Measurements from ENCODE around the gene ARFGAP3. TPM values are rescaled to one million over a fixed set of nuclear protein-coding genes. Genes with fewer than 3 reads are reported as not detected.

Gene ARFGAP3
- polyA plus RNA-seq, 1 of the 3 experiments (the other 2 are of a cell fraction) = 12.6 TPM

GRCh38 chr22:42797011-42797410 lies 60.1 kb downstream of the ARFGAP3 start:
- TF ChIP-seq FOSL2 (IDR thresholded peaks at IDR 0.05; ENCODE audit: borderline replicate concordance, low read depth) (no peak), REST (IDR thresholded peaks at IDR 0.05; ENCODE audit: low read depth, low read length) (no peak)
- no peaks in the 10 kb centered on the region for H3K79me2 ChIP-seq (ENCODE audit: insufficient read depth)
- no peak overlapping the region for H3K27ac ChIP-seq (ENCODE audit: low read depth in 2 of 2, low read length in 1 of 2)
- H3K4me3 ChIP-seq (ENCODE audit: low read depth in 2 of 2, low read length in 1 of 2) = no peak overlapping the region
- H3K9ac ChIP-seq = no peak overlapping the region
- H4K20me1 ChIP-seq (ENCODE audit: insufficient read depth) = no peaks in the 10 kb centered on the region
- H2AFZ ChIP-seq (ENCODE audit: low read depth) = no peak overlapping the region
- H3K9me3 ChIP-seq = no peaks in the 10 kb centered on the region
- ChIA-PET POLR2A (no interaction called here), CTCF (interaction anchor here (1.3 kb wide), 1 partner anchor 16 kb away, joined by 3 read pairs; no protein-coding TSS in a partner anchor)
- peaks cover 4 to 9% of the 10 kb centered on the region in 2 experiments for H3K36me3 ChIP-seq (replicated peaks in 1 of 2; ENCODE audit: control insufficient read depth in 1 of 2, insufficient read depth in 2 of 2, low read length in 1 of 2)
- H3K4me1 ChIP-seq (ENCODE audit: control insufficient read depth in 1 of 2, insufficient read depth in 2 of 2, low read depth in 1 of 2, low read length in 1 of 2) = no peaks in the 10 kb centered on the region
- no peaks in the 10 kb centered on the region for H3F3A ChIP-seq (replicated peaks; ENCODE audit: insufficient read depth)
- H3K9me2 ChIP-seq = no peaks in the 10 kb centered on the region
- no peaks in the 10 kb centered on the region for H3K27me3 ChIP-seq (ENCODE audit: insufficient read depth)
- 81% methylated on average over 5 of the region's 5 CpGs for WGBS (ENCODE audit: low lambda C conversion rate)
- no peak overlapping the region for H3K4me2 ChIP-seq
- no peak for DNase-seq

GRCh38 chr22:42796081-42796480 lies 61.0 kb downstream of the ARFGAP3 start:
- Histone ChIP-seq H3K79me2 (ENCODE audit: insufficient read depth) (no peaks in the 10 kb centered on the region), H3K4me2 (no peak overlapping the region), H3K9me3 (no peaks in the 10 kb centered on the region), H3K9ac (no peak overlapping the region), H3K36me3 (replicated peaks in 1 of 2; ENCODE audit: control insufficient read depth in 1 of 2, insufficient read depth in 2 of 2, low read length in 1 of 2) (peaks cover 4 to 9% of the 10 kb centered on the region in 2 experiments), H3K9me2 (no peaks in the 10 kb centered on the region), H3F3A (replicated peaks; ENCODE audit: insufficient read depth) (no peaks in the 10 kb centered on the region), H3K4me3 (ENCODE audit: low read depth in 2 of 2, low read length in 1 of 2) (no peak overlapping the region), H3K4me1 (ENCODE audit: control insufficient read depth in 1 of 2, insufficient read depth in 2 of 2, low read depth in 1 of 2, low read length in 1 of 2) (no peaks in the 10 kb centered on the region), H3K27me3 (ENCODE audit: insufficient read depth) (no peaks in the 10 kb centered on the region), H2AFZ (ENCODE audit: low read depth) (no peak overlapping the region), H4K20me1 (ENCODE audit: insufficient read depth) (no peaks in the 10 kb centered on the region), H3K27ac (ENCODE audit: low read depth in 2 of 2, low read length in 1 of 2) (no peak overlapping the region)
- no peak for DNase-seq
- ChIA-PET CTCF (interaction anchor here (1.3 kb wide), 1 partner anchor 16 kb away, joined by 3 read pairs; no protein-coding TSS in a partner anchor), POLR2A (no interaction called here)
- 93% methylated on average over 8 of the region's 12 CpGs for WGBS (ENCODE audit: low lambda C conversion rate)
- TF ChIP-seq MAX (IDR thresholded peaks at IDR 0.05; ENCODE audit: low read depth) (no peak), NRF1 (IDR thresholded peaks at IDR 0.05; ENCODE audit: low read depth, low read length) (no peak), RCOR1 (IDR thresholded peaks at IDR 0.05; ENCODE audit: low read length) (no peak), TCF12 (IDR thresholded peaks at IDR 0.05) (no peak), YY1 (IDR thresholded peaks at IDR 0.05; ENCODE audit: low read depth) (no peak), IRF3 (IDR thresholded peaks at IDR 0.05; ENCODE audit: low read depth, low read length) (no peak), USF2 (IDR thresholded peaks at IDR 0.05; ENCODE audit: borderline replicate concordance, low read depth, low read length) (no peak), GATA2 (CRISPR knock-in tag; IDR thresholded peaks at IDR 0.05) (no peak), REST (IDR thresholded peaks at IDR 0.05; ENCODE audit: low read depth, low read length) (no peak), ZBTB33 (IDR thresholded peaks at IDR 0.05; ENCODE audit: borderline replicate concordance, low read depth) (no peak), USF1 (IDR thresholded peaks at IDR 0.05; ENCODE audit: borderline replicate concordance, low read depth) (no peak), POLR2AphosphoS5 (IDR thresholded peaks at IDR 0.05; ENCODE audit: low read depth, low read length) (no peak), MXI1 (IDR thresholded peaks at IDR 0.05; ENCODE audit: low read depth, low read length) (no peak)

Data from SK-N-SH (cell line).